ENCODE measurements around the gene VEGFB. TPM values are rescaled to one million over a fixed set of nuclear protein-coding genes. Genes with fewer than 3 reads are reported as not detected.

The VEGFB gene
- total and polyA plus RNA-seq, 2 of the 4 experiments (the other 2 are of a cell fraction): 3.0 to 25.1 TPM

- in situ Hi-C loops (cut with MboI; ENCODE audit: low sequenced_read_pairs): no loop called here
- Histone ChIP-seq H3K4me2 (ENCODE audit: low read depth, low read length) (no peak overlapping the region), H3K4me1 (ENCODE audit: control insufficient read depth, insufficient read depth, low read length) (peaks cover 13% of the 10 kb centered on the region), H2BK5ac (ENCODE audit: low read depth, low read length, poor library complexity, severe bottlenecking) (no peak overlapping the region), H4K91ac (ENCODE audit: insufficient read depth, low read depth, low read length) (no peak overlapping the region), H3K36me3 (ENCODE audit: control insufficient read depth, insufficient read depth, low read length) (peaks cover 2% of the 10 kb centered on the region), H3K9me3 (ENCODE audit: control insufficient read depth, insufficient read depth, low read length) (no peaks in the 10 kb centered on the region), H3K9ac (ENCODE audit: low read depth, low read length) (no peak overlapping the region), H4K8ac (ENCODE audit: low read depth in 2 of 2, low read length in 2 of 2) (no peak overlapping the region), H3K4ac (ENCODE audit: low read depth, low read length) (no peak overlapping the region), H3K23ac (ENCODE audit: low read depth, low read length) (peak overlapping the region; percentile 54; the same call in 1 of the 2 replicates), H2AK9ac (replicated peaks; ENCODE audit: low read depth, low read length, poor library complexity) (peak overlapping the region; percentile 70), H3K4me3 (ENCODE audit: insufficient read depth, low read depth, low read length) (no peak overlapping the region), H2BK15ac (ENCODE audit: low read depth, low read length) (no peak overlapping the region), H2AK5ac (ENCODE audit: low read depth, low read length) (0 out of 2 replicates have a peak overlapping the region, but pooled peaks have one; percentile 31), H2AFZ (replicated peaks; ENCODE audit: low read length, poor library complexity) (no peak overlapping the region), H2BK120ac (ENCODE audit: low read depth, low read length) (no peak overlapping the region), H2BK20ac (ENCODE audit: low read depth, low read length) (no peak overlapping the region), H3K18ac (ENCODE audit: low read depth, low read length) (no peak overlapping the region), H4K5ac (ENCODE audit: low read depth, low read length) (no peak overlapping the region), H3K27me3 (ENCODE audit: control insufficient read depth, insufficient read depth, low read length) (no peaks in the 10 kb centered on the region), H3K56ac (ENCODE audit: extremely low read depth, insufficient read depth, low read length) (no peak overlapping the region), H3K27ac (ENCODE audit: insufficient read depth, low read length) (no peak overlapping the region), H3K9me1 (ENCODE audit: insufficient read depth, low read length) (no peaks in the 10 kb centered on the region), H4K20me1 (ENCODE audit: insufficient read depth, low read length) (peaks cover 18% of the 10 kb centered on the region), H3K14ac (replicated peaks; ENCODE audit: low read depth, low read length) (0 out of 2 replicates have a peak overlapping the region, but pooled peaks have one; percentile 30), H3K79me1 (ENCODE audit: low read depth in 1 of 2, low read length in 2 of 2) (peaks cover 8 to 40% of the 10 kb centered on the region in 2 experiments)
- ChIA-PET CTCF (no interaction called here), POLR2A (ENCODE audit: unreplicated experiment) (interaction anchor here (0.9 kb wide), 1 partner anchor 19 kb away, joined by 3 read pairs; no protein-coding TSS in a partner anchor)
- 100% methylated on average over 2 of the region's 8 CpGs; no CpG with 5 or more reads in 1 of the 2 experiments for WGBS, 2 experiments (ENCODE audit: extremely low coverage in 2 of 2, insufficient read length in 1 of 2)
- dilution Hi-C loops (cut with HindIII; ENCODE audit: low sequenced_read_pairs, unreplicated experiment): no loop called here
- ATAC-seq (ENCODE audit: low read depth): no peak
- BruUV-seq (replicated peaks): no TSS peak
- intact Hi-C loops (cut with micrococcal nuclease): no loop called here
- no peak for DNase-seq
- no peak for TF ChIP-seq ELK1 (IDR thresholded peaks at IDR 0.05; ENCODE audit: borderline replicate concordance, low read depth, low read length)
- no peak for TF ChIP-seq MXI1 (IDR thresholded peaks at IDR 0.05; ENCODE audit: borderline replicate concordance, low read depth, low read length)
- no peak for TF ChIP-seq RFX5 (IDR thresholded peaks at IDR 0.05; ENCODE audit: low read depth, low read length)
- TF ChIP-seq RCOR1 (IDR thresholded peaks at IDR 0.05; ENCODE audit: insufficient replicate concordance, low read length): no peak
- TF ChIP-seq CTCF (conservative IDR thresholded peaks at IDR 0.05; ENCODE audit: low read depth, low read length): no peak
- TF ChIP-seq MAZ (IDR thresholded peaks at IDR 0.05; ENCODE audit: borderline replicate concordance, low read depth, low read length): no peak
- TF ChIP-seq POLR2A (IDR thresholded peaks at IDR 0.05; ENCODE audit: low read depth, low read length): no peak
- TF ChIP-seq CEBPB (IDR thresholded peaks at IDR 0.05; ENCODE audit: low read depth, low read length): no peak
- TF ChIP-seq RAD21 (IDR thresholded peaks at IDR 0.05; ENCODE audit: low read length): no peak
- TF ChIP-seq USF2 (IDR thresholded peaks at IDR 0.05; ENCODE audit: low read depth, low read length): no peak
- no peak for TF ChIP-seq BHLHE40 (IDR thresholded peaks at IDR 0.05; ENCODE audit: low read depth, low read length)
- TF ChIP-seq SMC3 (IDR thresholded peaks at IDR 0.05; ENCODE audit: low read depth, low read length): no peak
- TF ChIP-seq FOS (IDR thresholded peaks at IDR 0.05; ENCODE audit: low read depth, low read length): no peak
- no peak for TF ChIP-seq CHD1 (IDR thresholded peaks at IDR 0.05; ENCODE audit: low read depth, low read length)
Observed at GRCh38 chr11:64249563-64250414, 15.4 kb downstream of the VEGFB start.
